ENCODE measurements around the gene CABLES1.
"Not testable (repeated sequence)": the region's sequence is repeated elsewhere in the genome, so short reads cannot be mapped to it uniquely, and the experiment has no call there.

Gene CABLES1

GRCh38 chr18:23227726-23228070, 92.4 kb downstream of the CABLES1 start:
- DNase-seq, result no peak

DNA sequence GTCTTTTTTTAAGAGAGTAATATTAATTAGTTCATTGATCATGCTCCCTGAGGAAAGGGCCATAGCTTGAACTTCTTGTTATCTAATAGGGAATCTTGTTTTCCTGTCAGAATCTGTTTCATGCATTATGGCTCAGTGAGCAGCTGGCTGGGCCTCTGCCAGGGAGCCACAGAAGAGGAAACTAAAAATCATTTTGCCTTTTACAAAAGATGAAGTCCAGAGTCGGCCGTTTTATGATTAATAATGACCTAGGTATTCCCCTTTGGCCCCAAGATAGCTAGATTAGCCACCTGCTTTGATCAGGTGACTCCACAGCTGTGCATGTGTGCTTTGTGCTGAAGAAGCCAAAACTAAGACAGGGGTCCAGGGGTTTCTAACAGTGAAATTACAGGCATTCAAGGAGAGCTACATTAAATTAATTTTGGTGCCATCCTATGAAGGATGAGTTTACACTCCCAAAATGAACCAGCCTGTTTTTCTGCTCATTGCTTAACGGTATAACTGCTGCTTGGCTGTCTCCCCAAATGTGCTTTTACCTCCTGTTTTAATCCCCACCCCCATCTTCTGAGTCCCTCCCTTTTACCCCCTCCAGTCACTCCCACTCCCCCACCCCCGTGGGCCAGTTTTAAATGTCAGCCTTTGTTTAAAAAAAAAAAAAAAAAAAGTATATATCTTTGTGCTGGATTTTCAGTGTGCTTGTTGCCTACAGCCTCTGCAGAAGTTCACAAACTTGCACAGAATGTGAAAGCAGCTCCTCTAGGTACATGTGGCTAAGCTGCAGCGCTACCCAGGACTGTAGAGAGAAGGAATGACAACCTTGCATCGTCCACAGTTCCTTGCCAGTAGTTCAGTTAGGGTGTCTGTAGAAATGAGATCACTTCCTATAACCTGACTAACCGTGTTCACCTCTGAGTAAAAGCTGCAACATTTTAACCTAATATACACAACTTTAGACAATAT, 93.1 kb downstream of the CABLES1 start:
- peak; percentile 45 for DNase-seq

DNA sequence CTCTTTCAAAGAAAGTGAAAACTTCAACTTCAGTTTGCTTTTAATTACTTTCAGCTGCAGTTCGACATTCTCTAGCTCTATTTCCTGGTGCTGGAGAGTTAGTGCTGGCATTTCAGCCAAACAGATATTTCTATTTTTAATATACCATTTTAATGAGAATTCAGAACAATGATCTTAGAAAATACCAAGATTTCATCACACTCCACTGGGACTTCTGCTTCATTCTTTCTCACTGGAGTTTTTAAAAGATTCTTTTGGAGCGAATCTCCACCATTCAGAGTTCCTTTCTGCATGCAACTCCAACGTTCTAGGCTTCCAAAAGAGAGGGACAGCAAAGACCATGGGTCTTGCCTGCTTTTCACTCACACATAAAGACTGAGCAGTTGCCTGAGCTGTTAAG, 94.2 kb downstream of the CABLES1 start:
- DNase-seq, result no peak

DNA sequence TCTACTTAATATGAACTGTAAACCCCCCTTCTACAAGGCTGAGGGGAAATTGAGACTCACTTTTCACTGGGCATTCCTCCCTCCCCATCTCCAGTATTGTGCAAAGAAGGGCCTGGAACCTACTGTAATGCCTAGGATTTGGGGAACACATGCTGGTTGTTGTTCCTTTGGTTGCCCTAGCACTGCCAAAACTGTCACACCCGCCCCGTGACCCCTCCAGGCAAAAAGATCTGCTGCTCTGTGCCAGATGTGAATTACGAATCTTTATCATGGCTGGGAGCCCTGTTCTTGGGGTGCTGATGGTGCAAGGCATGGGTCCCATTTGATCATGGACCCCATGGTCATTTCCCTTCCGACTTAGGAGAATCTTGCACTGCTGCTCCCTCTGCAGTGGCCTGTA, 95.4 kb downstream of the CABLES1 start:
- DNase-seq, result no peak

DNA sequence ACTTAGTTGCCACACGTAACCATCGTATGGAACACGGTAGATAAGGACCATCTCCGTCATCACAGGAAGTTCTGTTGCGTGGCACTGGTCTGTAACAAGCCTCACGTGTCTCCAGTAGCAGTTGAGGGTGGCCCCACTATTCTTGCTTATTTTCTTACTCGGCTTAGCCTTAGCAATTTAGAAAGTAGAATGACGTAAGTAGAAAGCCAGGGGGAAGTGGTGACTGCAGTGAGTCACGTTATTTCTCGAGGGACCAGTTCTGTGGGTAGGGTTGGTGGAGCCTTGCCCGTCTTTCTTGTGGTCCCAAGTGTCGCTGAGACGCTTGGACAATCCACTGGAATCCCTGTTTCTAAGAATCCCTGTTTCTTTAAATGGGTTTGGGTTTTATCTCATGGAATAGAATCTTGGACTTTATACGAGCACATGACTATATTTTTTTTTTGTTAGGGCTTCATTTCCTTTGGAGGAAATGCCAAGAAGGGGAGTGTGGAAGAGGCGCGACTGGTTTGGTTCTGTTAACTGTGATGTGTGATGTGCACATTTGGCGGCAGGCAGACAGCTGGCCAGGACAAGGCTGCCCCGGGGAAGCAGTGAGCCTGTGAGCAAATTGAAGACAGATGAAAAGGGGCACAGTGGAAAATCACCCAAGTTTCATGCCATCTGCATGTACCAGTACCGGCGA, 96.2 kb downstream of the CABLES1 start:
- peak; percentile 95 for DNase-seq

- no peak for DNase-seq
Observed at GRCh38 chr18:23232331-23232730, 97.0 kb downstream of the CABLES1 start.

DNA sequence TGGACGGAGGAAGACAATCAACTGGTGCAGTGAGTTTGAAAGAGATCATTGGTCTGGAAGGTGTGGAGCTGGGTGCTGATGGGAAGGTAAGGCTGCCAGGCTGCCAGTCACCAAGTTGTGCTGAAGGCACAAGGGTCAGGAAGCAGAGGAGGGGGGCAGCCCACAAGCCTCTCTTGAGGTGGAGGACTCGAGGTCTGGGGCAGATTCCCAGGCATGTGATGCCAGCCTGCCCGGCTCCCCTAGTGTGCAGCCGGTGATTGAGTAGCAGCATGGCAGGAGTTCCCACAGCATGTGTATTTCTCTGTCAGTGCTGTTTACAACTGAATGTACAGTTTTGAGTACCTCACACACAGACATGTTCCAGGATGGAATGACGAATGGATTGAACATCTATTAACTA, 99.3 kb downstream of the CABLES1 start:
- no peak for DNase-seq

GRCh38 chr18:23235336-23235735, 100.1 kb downstream of the CABLES1 start:
- DNase-seq, result no peak

DNA sequence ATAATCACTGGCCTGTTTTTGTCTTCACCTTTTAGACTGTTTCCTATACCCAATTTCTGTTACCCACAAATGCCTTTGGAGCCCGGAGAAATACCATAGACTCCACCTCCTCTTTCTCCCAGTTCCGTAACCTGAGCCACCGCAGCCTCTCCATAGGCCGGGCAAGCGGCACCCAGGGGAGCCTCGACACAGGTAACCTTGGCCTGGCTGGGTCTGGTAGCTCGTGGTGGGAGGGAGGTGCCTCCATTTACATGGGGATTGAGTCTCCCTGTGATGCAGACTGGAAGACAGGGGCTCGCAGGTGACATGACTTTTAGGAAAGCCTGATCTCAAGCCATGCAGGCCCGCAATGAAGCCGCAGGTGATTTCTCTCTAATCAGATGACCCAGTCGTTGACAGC, 100.6 kb downstream of the CABLES1 start:
- no peak for DNase-seq

GRCh38 chr18:23236876-23237468, 101.7 kb downstream of the CABLES1 start:
- no peak for DNase-seq

DNA sequence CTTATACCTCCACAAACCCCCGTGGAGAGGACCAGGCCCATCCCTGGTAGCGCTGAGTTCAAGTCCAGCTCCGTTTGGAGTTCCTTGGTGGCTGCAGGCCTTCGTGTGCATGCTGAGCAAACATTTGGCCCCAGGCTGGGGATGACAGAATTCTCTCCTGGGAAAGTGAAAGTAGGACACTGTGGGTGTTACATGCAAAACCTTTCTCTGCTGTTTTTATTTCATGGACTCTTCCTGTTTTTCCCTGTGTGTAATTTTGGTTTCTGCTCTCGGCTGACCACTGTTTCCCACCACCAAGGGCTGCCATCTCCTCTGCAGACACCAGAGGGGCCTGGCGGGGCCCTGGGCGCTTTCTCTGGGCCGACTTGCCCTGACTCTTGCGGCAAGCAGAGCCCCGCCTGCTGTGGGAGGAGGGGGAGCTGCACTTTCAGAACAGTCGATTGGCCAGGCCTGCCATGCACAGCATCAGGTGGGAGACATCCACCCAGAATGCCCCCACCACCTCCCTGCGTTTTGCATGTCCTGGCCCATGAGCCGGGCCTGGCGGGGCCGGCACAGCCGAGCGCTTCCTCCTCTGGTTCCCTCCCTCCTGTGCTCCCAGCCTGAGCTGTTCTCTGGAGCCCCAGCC, 102.4 kb downstream of the CABLES1 start:
- DNase-seq, result peak; percentile 78

GRCh38 chr18:23238152-23238531, 102.9 kb downstream of the CABLES1 start:
- no peak for DNase-seq

GRCh38 chr18:23238651-23239349, 103.5 kb downstream of the CABLES1 start:
- DNase-seq, result no peak

DNA sequence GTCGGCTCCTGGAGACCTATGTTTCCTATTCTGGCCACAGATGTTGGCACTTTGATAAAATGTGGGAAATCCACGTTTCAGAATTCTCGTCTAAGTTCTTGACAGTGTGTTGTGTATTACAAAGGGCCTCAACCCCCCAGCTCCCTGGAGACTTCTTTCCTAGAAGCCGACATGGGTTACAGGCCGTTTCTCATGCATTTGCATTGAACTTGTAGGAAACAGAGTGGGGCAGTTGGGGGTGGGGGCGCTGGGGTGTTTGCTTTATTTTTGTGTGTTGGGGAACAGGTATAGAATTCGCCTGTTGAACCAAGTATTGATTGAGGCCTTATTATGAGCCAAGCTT, 104.0 kb downstream of the CABLES1 start:
- DNase-seq, result no peak

DNA sequence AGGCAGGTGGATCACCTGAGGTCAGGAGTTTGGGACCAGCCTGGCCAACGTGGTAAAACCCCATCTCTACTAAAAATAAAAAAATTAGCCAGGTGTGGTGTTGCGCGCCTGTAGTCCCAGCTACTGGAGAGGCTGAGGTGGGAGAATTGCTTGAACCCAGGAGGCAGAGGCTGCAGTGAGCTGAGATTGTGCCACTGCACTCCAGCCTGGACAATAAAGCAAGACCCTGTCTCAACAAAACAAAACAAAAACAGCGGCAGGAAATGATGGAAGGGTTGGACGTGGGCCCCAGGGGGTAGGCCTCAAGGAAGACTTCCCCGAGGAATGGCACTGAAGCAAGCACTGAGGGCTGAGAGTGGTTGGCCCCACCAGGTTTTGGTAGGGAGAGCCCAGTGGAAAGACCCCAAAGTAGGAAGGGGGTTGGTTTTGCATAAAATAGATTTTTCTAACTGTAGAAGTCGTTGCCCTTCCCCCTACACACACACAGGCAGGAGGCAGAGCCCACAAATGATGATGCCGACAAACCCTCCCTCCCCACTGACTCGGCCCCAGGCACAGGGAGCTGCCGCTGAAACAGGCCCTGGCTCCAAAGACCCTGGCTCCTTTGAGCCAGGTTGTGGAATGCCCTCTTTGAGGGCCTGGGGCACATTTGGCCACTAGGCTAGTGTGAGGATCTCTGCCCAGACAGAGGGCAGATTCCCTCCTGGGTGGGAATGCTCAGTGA, 104.8 kb downstream of the CABLES1 start:
- DNase-seq, result no peak

DNA sequence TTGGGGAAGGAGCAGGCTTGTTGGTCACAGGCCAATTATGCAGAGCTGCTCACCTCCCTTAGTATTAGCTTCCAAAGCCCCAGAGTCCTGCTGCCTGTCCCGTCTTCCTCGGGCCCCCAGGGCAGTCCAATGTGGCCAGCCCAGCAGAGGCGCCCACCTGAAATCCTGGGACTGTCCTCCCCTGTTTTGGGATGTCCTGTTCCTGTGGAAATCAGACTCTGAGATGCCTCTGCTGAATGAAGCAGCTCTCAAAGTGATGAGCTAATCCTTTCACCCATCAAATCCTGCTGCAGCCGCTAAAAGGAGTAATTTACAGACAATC, 105.3 kb downstream of the CABLES1 start:
- no peak for DNase-seq

GRCh38 chr18:23241833-23242496, 106.7 kb downstream of the CABLES1 start:
- not testable (repeated sequence) for DNase-seq

DNA sequence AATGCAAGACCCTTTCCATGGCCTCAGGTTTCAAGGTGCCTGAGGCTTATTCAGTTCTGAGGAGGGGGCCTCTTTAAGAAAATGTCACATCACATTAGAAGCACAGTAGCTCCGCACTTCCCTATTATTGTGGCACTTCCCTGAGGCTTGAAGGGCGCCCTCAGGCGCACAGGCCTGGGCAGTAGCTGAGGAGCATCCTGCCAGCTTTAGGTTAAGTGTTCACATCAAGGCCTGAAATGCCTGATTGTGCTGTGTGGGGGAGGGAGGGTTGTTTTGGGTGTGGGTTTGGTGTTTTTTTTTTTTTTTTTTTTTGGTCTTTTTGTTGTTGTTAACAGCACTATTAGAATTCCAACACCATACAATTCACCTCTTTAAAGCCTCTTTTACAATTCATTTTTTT, 107.9 kb downstream of the CABLES1 start:
- peak; percentile 82 for DNase-seq

- no peak for DNase-seq
Observed at GRCh38 chr18:23243816-23244215, 108.5 kb downstream of the CABLES1 start.

GRCh38 chr18:23244401-23244800, 109.1 kb downstream of the CABLES1 start:
- no peak for DNase-seq

- DNase-seq, result no peak
Observed at GRCh38 chr18:23245461-23245860, 110.2 kb downstream of the CABLES1 start.

DNA sequence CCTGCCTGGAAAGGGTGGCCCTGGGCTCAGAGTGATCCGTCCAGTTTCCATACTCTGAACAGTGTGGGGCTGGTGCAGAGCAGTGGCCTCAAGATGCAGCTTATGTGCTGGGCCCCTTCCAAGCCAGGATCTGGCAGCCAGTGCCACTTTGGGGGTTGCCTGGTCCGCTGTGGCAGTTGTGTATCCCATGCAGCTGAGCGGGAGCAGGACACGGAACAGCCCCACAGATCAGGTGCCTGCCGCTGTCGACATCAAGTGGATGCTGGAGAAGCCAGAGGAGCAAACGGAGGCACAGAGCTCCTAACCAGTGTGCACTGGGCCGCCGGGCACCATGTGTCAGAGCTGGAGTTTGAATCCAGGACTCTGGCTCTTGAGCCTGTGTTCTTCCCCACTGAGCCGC, 112.0 kb downstream of the CABLES1 start:
- DNase-seq, result no peak

Measured in hematopoietic multipotent progenitor cell treated with erythropoietin and hydrocortisone succinate and interleukin-3 and kit ligand, for 4 days (in vitro differentiated cells).